Parathyroid adenoma (tissue), 2 donors: ENCODE results near the gene EEPD1.

Experiments used
- H2AFZ ChIP-seq: fragments of 300-600 bp; sonication (generic); one replicate; pipeline ENCODE4 v1.7.0; 2017; ENCODE audit warnings: antibody characterized with exemption, mild to moderate bottlenecking
- H3K27ac ChIP-seq: fragments of 300-600 bp; sonication (generic); one replicate; pipeline ENCODE4 v1.7.0; 2017
- H3K27me3 ChIP-seq: fragments of 300-600 bp; sonication (generic); one replicate; pipeline ENCODE4 v1.7.0; 2017; ENCODE audit warnings: low read length; ENCODE audit not compliant: control insufficient read depth, insufficient read depth
- H3K36me3 ChIP-seq: fragments of 300-600 bp; sonication (generic); one replicate; pipeline ENCODE4 v1.7.0; 2017; ENCODE audit warnings: low read length; ENCODE audit not compliant: control insufficient read depth, insufficient read depth
- H3K4me1 ChIP-seq: fragments of 300-600 bp; sonication (generic); one replicate; pipeline ENCODE4 v1.7.0; 2017; ENCODE audit warnings: control low read depth
- H3K4me2 ChIP-seq: fragments of 300-600 bp; sonication (generic); one replicate; pipeline ENCODE4 v1.7.0; 2017; ENCODE audit warnings: low read length
- H3K4me3 ChIP-seq: fragments of 300-600 bp; sonication (generic); one replicate; pipeline ENCODE4 v1.7.0; 2017; ENCODE audit warnings: low read depth, low read length
- H3K79me2 ChIP-seq: fragments of 300-600 bp; sonication (generic); one replicate; pipeline ENCODE4 v1.7.0; 2017; ENCODE audit warnings: control low read depth
- H3K9ac ChIP-seq: fragments of 300-600 bp; sonication (generic); one replicate; pipeline ENCODE4 v1.7.0; 2017; ENCODE audit warnings: mild to moderate bottlenecking
- H3K9me3 ChIP-seq: fragments of 300-600 bp; sonication (generic); one replicate; pipeline ENCODE4 v1.7.0; 2017; ENCODE audit warnings: low read length; ENCODE audit not compliant: control insufficient read depth
- CTCF ChIP-seq: fragments of 300-600 bp; sonication (generic); IDR thresholded peaks from one replicate; pipeline ENCODE4 v1.7.0; 2017; ENCODE audit warnings: antibody characterized with exemption, mild to moderate bottlenecking
- donor health status: primary hyperparathyroidism.

EEPD1 gene

GRCh38 chr7:36109013-36109627 lies 43.9 kb upstream of the EEPD1 start:
- H3K79me2 ChIP-seq, result no peaks in the 10 kb centered on the region
- H3K36me3 ChIP-seq, result no peaks in the 10 kb centered on the region
- no peak for TF ChIP-seq CTCF
- no peak overlapping the region for H3K9ac ChIP-seq
- H3K4me3 ChIP-seq, result no peak overlapping the region
- H3K4me2 ChIP-seq, result no peak overlapping the region
- no peak overlapping the region for H3K27ac ChIP-seq
- H2AFZ ChIP-seq, result no peak overlapping the region
- H3K4me1 ChIP-seq, result no peaks in the 10 kb centered on the region
- H3K9me3 ChIP-seq, result no peaks in the 10 kb centered on the region
- H3K27me3 ChIP-seq, result no peaks in the 10 kb centered on the region

GRCh38 chr7:36110584-36110983 lies 42.5 kb upstream of the EEPD1 start:
- no peaks in the 10 kb centered on the region for H3K4me1 ChIP-seq
- H2AFZ ChIP-seq, result no peak overlapping the region
- no peaks in the 10 kb centered on the region for H3K36me3 ChIP-seq
- H3K9me3 ChIP-seq, result no peaks in the 10 kb centered on the region
- TF ChIP-seq CTCF, result no peak
- H3K4me2 ChIP-seq, result no peak overlapping the region
- H3K4me3 ChIP-seq, result no peak overlapping the region
- H3K27ac ChIP-seq, result no peak overlapping the region
- no peak overlapping the region for H3K9ac ChIP-seq
- H3K27me3 ChIP-seq, result no peaks in the 10 kb centered on the region
- H3K79me2 ChIP-seq, result no peaks in the 10 kb centered on the region

DNA sequence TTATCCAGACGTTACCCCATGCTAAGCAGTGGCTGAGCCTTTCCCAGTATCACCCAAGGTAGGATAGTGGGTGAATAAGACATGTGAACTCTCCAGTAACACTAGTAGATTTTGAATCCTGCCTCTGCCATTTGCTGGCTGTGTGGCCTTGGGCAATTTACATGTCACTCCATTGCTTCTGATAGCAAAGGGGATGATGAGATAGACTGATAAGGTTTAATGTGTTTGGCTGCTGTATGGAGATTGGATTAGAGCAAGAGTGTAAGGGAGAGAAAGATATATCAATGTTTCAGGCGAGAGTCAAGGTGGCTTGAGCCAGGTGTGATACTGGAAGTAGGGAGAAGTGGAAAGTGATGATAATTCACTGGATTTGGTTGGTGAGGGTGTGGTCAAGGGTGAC lies 40.1 kb upstream of the EEPD1 start:
- no peak overlapping the region for H3K4me3 ChIP-seq
- H3K9ac ChIP-seq, result no peak overlapping the region
- TF ChIP-seq CTCF, result no peak
- no peaks in the 10 kb centered on the region for H3K9me3 ChIP-seq
- H2AFZ ChIP-seq, result no peak overlapping the region
- no peak overlapping the region for H3K27ac ChIP-seq
- no peaks in the 10 kb centered on the region for H3K36me3 ChIP-seq
- no peaks in the 10 kb centered on the region for H3K79me2 ChIP-seq
- H3K27me3 ChIP-seq, result no peaks in the 10 kb centered on the region
- H3K4me2 ChIP-seq, result no peak overlapping the region
- no peaks in the 10 kb centered on the region for H3K4me1 ChIP-seq

- H3K9me3 ChIP-seq, result no peaks in the 10 kb centered on the region
- H2AFZ ChIP-seq, result no peak overlapping the region
- H3K27me3 ChIP-seq, result no peaks in the 10 kb centered on the region
- no peaks in the 10 kb centered on the region for H3K36me3 ChIP-seq
- H3K4me3 ChIP-seq, result no peak overlapping the region
- no peaks in the 10 kb centered on the region for H3K4me1 ChIP-seq
- no peak overlapping the region for H3K9ac ChIP-seq
- no peak overlapping the region for H3K4me2 ChIP-seq
- TF ChIP-seq CTCF, result no peak
- no peaks in the 10 kb centered on the region for H3K79me2 ChIP-seq
- H3K27ac ChIP-seq, result no peak overlapping the region
Measured at GRCh38 chr7:36114355-36114754, 38.7 kb upstream of the EEPD1 start.
